ENCODE data around the gene SPAG5.
A peak's percentile ranks its signal among the peaks of the same experiment; 100 is the strongest.
"Not testable (repeated sequence)": the region's sequence is repeated elsewhere in the genome, so short reads cannot be mapped to it uniquely, and the experiment has no call there.

SPAG5 gene

GRCh38 chr17:28598799-28599310, at the start of gene SPAG5:
SPAG5 (minus strand) TSS chr17:28599025; CDS start chr17:28598946, 79 bp downstream.
- peak; percentile 90 to 93 for DNase-seq

DNA sequence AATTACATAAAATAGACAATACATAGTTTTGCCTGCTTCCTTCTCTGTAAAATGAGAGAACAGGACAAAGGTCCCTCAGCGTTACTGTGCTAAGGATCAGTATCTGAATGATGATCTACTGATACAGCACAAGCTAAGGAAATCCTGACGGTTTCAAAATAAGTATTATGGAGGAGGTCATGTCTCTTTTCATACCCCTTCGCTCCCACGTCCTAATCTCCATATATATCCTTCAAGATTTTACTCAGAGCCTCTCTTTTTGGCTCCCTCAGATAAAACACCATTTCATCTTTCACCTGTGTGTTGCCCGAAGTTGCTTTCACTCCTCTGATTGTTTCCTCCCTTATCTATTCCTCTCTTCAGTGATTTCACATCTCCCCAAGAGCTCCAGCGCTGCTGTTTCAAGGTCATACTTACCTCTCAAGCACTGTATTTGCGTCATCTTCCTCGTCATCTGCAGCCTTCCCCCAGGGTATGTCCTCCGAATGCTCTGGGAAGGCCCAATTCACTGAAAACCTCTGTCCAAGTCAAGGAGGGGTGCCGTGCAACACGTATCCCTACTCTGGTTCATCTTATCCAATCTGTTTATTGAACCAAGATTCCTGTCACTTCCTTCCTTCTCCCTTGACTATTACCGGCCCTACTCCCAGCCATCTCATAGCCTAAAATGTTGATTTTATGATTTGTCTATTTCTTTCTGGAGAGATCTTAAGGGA, 47.4 kb upstream of the SPAG5 start:
- peak in 1 of 2 experiments; percentile 47 for DNase-seq

- no peak for DNase-seq
Measured at GRCh38 chr17:28645576-28645939, 46.7 kb upstream of the SPAG5 start.

GRCh38 chr17:28644787-28645575, 46.2 kb upstream of the SPAG5 start, which contains the start of gene BLTP2:
BLTP2 (minus strand) TSS chr17:28645158; CDS start chr17:28645056, 102 bp downstream.
- peak; percentile 91 to 96 for DNase-seq

- DNase-seq = peak; percentile 17 to 51
Measured at GRCh38 chr17:28643983-28644786, 45.4 kb upstream of the SPAG5 start.

DNA sequence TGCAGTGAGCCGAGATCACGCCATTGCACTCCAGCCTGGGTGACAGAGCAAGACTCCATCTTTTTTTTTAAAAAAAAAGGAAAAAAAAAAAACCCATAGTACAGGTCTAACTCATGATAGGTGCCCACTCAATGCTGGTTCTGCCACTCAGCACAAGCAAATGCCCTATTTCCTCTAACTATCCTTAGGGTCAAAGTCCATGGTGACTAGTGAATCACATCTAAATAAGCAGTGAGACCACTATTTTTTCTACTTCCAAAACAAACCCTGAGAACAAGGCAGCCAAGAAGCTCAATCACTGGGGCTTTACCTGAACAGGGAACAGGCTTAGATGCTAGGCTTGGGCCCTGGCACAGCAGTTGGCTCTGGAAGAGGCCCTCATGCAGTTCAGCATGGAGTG, 42.8 kb upstream of the SPAG5 start:
- DNase-seq = no peak

- DNase-seq = no peak
Measured at GRCh38 chr17:28635506-28635905, 36.7 kb upstream of the SPAG5 start.

GRCh38 chr17:28634206-28634865, 35.5 kb upstream of the SPAG5 start:
- no peak for DNase-seq

GRCh38 chr17:28626818-28627217, 28.0 kb upstream of the SPAG5 start:
- DNase-seq = no peak

DNA sequence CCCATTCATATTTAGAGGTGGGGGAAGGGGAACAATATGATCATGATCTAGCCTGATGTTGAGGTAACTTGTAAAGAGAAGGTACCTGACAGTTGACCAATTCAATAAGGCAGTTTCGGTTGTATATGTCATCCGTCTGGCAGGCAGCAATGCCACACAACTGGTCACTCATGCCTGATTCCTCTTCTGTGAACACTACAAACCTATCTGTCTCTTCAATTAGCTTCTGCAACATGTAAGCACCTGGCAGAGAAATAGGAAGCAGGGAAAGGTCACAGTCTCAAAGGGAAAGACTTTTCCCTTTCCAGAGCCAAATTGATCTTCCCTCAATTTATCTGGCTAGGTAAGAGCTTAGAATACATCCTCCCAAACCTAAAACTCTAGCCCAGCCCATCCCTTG, 25.3 kb upstream of the SPAG5 start:
- DNase-seq = no peak

DNA sequence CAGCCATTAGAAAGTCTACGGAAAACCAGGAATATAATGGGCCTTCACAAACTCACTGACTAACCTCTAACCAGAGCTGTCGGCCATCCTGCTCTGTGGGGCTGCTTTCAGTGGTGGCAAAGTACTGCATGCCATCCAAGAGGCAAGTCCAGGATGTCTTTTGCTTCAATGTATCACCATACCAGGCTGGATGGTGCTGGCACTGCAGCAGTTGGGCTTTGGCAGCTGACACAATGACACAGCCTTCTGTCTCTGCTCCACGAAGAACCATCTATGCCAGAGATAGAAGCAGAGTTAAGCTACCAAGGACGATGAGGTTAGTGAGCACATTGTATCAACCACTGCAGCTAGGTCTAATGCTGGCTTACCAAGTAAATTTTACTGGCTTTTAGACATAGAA, 24.9 kb upstream of the SPAG5 start:
- no peak for DNase-seq

DNA sequence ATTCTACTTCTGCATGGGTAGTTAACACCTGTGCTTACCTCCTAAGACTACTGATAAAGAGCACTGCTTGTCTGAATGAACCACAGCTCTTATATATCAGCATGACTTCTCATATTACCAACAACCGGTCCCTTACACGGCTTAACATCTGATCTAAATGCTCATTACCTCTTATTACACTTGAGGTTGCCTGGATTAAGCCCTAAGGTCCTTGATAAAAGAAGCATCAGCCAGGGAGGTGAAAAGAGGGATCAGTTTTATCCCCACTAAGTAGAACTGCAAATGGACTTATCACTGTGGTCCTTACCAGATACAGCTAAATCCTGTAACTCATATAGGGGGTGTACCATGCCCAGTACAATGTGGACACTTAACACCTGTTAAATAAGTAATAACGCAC, 23.4 kb upstream of the SPAG5 start:
- no peak for DNase-seq

GRCh38 chr17:28620010-28620409, 21.2 kb upstream of the SPAG5 start:
- no peak for DNase-seq

- no peak for DNase-seq
Measured at GRCh38 chr17:28618464-28618863, 19.6 kb upstream of the SPAG5 start.

DNA sequence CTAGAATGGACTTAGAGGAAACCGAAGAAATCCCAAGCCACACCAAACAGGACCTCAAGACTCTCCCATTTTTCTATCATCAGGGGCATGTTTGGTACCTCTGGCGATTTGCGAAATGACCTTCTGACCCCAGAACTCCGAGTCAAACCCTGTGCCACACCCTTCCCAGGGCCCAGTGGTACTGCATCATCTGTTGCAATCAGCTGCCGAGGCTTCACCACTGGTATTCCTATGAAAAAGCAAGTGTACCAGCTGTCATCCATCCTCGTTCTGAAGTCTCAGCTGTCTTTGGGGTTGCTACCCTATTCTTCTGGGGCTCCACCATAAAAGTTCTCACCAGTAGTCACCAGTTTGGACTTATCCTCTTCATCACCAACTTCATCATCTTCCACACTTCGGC, 17.5 kb upstream of the SPAG5 start:
- DNase-seq = no peak

GRCh38 chr17:28615260-28615940, 16.6 kb upstream of the SPAG5 start:
- DNase-seq = no peak

GRCh38 chr17:28613931-28614381, 15.1 kb upstream of the SPAG5 start, which contains the start of gene RSKR:
RSKR (minus strand) TSS chr17:28614185; CDS start chr17:28614161, 24 bp downstream.
- DNase-seq = no peak

GRCh38 chr17:28612936-28613872, 14.4 kb upstream of the SPAG5 start:
- peak; percentile 29 to 42 for DNase-seq

DNA sequence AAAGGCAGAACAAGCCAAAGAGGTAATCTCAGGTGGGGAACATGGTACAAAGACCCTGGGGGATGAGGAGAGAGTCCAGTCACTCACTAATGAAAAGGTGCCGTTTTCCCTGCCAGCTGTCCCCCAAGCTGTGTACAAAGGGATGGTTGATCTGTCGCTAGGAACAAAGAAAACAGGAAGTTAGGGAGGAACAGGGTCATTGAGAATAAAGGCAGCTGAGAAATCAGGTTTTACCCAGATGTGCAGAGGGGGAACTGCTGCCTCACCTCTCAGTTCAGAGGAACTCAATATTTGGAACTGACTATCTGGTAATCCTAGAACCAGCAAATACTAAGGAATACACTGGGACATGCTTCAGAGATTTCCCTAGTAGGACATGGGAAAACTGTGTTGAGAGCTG, 13.7 kb upstream of the SPAG5 start:
- no peak for DNase-seq

DNA sequence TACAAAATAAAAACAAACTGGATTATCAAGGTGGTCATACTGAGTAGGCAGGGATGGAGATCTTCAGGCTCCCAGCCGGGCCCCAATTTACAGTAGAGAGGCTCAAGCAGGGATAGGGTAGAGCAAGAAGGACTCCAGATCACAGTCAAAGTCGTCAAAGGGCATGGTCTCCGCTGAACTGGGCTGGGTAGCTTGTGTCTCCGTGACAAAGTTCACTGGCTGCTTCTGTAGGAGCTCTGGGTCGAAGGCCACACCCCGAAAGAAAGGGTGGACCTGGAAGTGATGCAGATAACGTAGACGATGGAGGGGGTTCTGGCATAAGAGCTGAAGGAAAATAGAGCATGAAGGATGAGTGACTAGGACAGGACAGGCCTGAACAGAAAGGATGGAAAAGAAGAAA, 11.6 kb upstream of the SPAG5 start:
- no peak for DNase-seq

- not testable (repeated sequence) for DNase-seq
Measured at GRCh38 chr17:28604031-28604430, 5.2 kb upstream of the SPAG5 start.
